H1 (cell line): ENCODE data around the gene CDC40. TPM values are rescaled to one million over a fixed set of nuclear protein-coding genes. Genes with fewer than 3 reads are reported as not detected.
"Not testable (repeated sequence)": the region's sequence is repeated elsewhere in the genome, so short reads cannot be mapped to it uniquely, and the experiment has no call there.

ENCODE experiments used
- CTCF ChIA-PET: fragments of 300-600 bp; sonication (Branson Sonifier 250); formaldehyde crosslinking; loops from one replicate; lab custom pipeline; 2021; ENCODE audit not compliant: partially characterized antibody; lab: Charles Lee
- POLR2A ChIA-PET: fragments of 300-600 bp; sonication (Branson Sonifier 250); formaldehyde crosslinking; loops from one replicate; lab custom pipeline; 2021; ENCODE audit warnings: inconsistent platforms; ENCODE audit not compliant: partially characterized antibody; lab: Charles Lee
- DNase-seq, 2 experiments: peaks; one replicate each; pipeline versions ENCODE4 v3.0.0 to v3.0.0-alpha.2; 2010 to 2022; ENCODE audit warnings: low spot score in 2 of 2, low read depth in 1 of 2, mixed read lengths in 1 of 2
- FAIRE-seq: peaks from 2 replicates; lab custom pipeline; 2011; peaks lifted over from hg19 to GRCh38; lab: Jason Lieb, UNC
- H2AFZ ChIP-seq: 2 replicates; pipeline ENCODE4 v1.8.1; 2012; ENCODE audit warnings: low read length, inconsistent platforms
- H2AK5ac ChIP-seq: 2 replicates; pipeline ENCODE4 v1.6.1; 2013; ENCODE audit warnings: low read depth, low read length
- H2BK120ac ChIP-seq: replicated peaks from 2 replicates; pipeline ENCODE3; 2013; ENCODE audit warnings: low read depth, low read length, inconsistent platforms
- H2BK12ac ChIP-seq: 2 replicates; pipeline ENCODE4 v1.6.1; 2013; ENCODE audit warnings: low read depth, low read length
- H2BK15ac ChIP-seq: 2 replicates; pipeline ENCODE4 v1.6.1; 2013; ENCODE audit warnings: low read length
- H2BK20ac ChIP-seq: 2 replicates; pipeline ENCODE4 v1.6.1; 2013; ENCODE audit warnings: low read length
- H2BK5ac ChIP-seq: 2 replicates; pipeline ENCODE4 v1.6.1; 2013; ENCODE audit warnings: low read depth, low read length
- H3K14ac ChIP-seq: 2 replicates; pipeline ENCODE4 v1.6.1; 2013; ENCODE audit warnings: inconsistent platforms; ENCODE audit not compliant: insufficient read length
- H3K18ac ChIP-seq: 2 replicates; pipeline ENCODE4 v1.6.1; 2013; ENCODE audit warnings: low read length; ENCODE audit errors: extremely low read depth
- H3K23ac ChIP-seq: 2 replicates; pipeline ENCODE4 v1.6.1; 2013; ENCODE audit warnings: inconsistent platforms; ENCODE audit not compliant: insufficient read length
- H3K23me2 ChIP-seq: 2 replicates; pipeline ENCODE4 v1.6.1; 2013; ENCODE audit warnings: low read depth, low read length
- H3K27ac ChIP-seq: 2 replicates; pipeline ENCODE4 v1.6.1; 2011; ENCODE audit warnings: low read depth, low read length, inconsistent platforms
- H3K27me3 ChIP-seq, 4 experiments: replicated peaks in 1 of 4; 1 replicate in 1 of 4; 2 replicates in 3 of 4; pipeline versions ENCODE4 v1.6.1 to v1.8.1; 2011 to 2013; ENCODE audit warnings: low read length in 3 of 4, mild to moderate bottlenecking in 3 of 4, inconsistent platforms in 2 of 4, mixed read lengths in 2 of 4, moderate library complexity in 1 of 4; ENCODE audit not compliant: control insufficient read depth in 3 of 4, insufficient read depth in 3 of 4; ENCODE audit errors: extremely low read depth in 1 of 4
- H3K36me3 ChIP-seq, 4 experiments: 2 replicates each; pipeline versions ENCODE4 v1.6.1 to v1.8.1; 2011 to 2013; ENCODE audit warnings: mild to moderate bottlenecking in 4 of 4, low read length in 3 of 4, moderate library complexity in 2 of 4, control low read depth in 1 of 4, inconsistent platforms in 1 of 4; ENCODE audit not compliant: insufficient read depth in 4 of 4, control insufficient read depth in 2 of 4
- H3K4ac ChIP-seq: replicated peaks from 2 replicates; pipeline ENCODE3; 2013; ENCODE audit warnings: low read length, low read depth, mixed read lengths, inconsistent platforms; ENCODE audit not compliant: insufficient read length
- H3K4me1 ChIP-seq, 4 experiments: replicated peaks in 1 of 4; 1 replicate in 1 of 4; 2 replicates in 3 of 4; pipeline versions ENCODE4 v1.6.1 to v1.8.1; 2011 to 2013; ENCODE audit warnings: low read length in 3 of 4, inconsistent platforms in 2 of 4, mixed read lengths in 1 of 4; ENCODE audit not compliant: insufficient read depth in 4 of 4, control insufficient read depth in 3 of 4
- H3K4me2 ChIP-seq, 2 experiments: 2 replicates each; pipeline versions ENCODE4 v1.6.1 to v1.8.1; 2011 to 2013; ENCODE audit warnings: low read depth in 2 of 2, low read length in 2 of 2, control low read depth in 1 of 2, inconsistent platforms in 1 of 2, mild to moderate bottlenecking in 1 of 2; ENCODE audit not compliant: insufficient read depth in 1 of 2
- H3K4me3 ChIP-seq, 4 experiments: fragments of 200-600, 300-600 bp in 1 of 4; sonication (generic), shearing (Covaris generic), sonication (Bioruptor Twin) in 1 of 4; 2 replicates each; pipeline versions ENCODE4 v1.5.1 to v1.8.1; 2011 to 2016; ENCODE audit warnings: low read length in 4 of 4, low read depth in 3 of 4, control low read depth in 2 of 4, inconsistent platforms in 2 of 4, mild to moderate bottlenecking in 2 of 4, mixed read lengths in 1 of 4, moderate library complexity in 1 of 4; ENCODE audit not compliant: insufficient read depth in 2 of 4; ENCODE audit errors: extremely low read depth in 1 of 4
- H3K56ac ChIP-seq: replicated peaks from 2 replicates; pipeline ENCODE3; 2013; ENCODE audit warnings: low read depth, mild to moderate bottlenecking, mixed read lengths, low read length, inconsistent platforms; ENCODE audit not compliant: insufficient read length
- H3K79me1 ChIP-seq: 2 replicates; pipeline ENCODE4 v1.6.1; 2013; ENCODE audit warnings: low read depth, low read length, control low read depth
- H3K79me2 ChIP-seq, 2 experiments: 2 replicates each; pipeline versions ENCODE4 v1.6.1 to v1.8.1; 2012 to 2013; ENCODE audit warnings: low read length in 2 of 2, mild to moderate bottlenecking in 2 of 2, inconsistent platforms in 1 of 2; ENCODE audit not compliant: insufficient read depth in 2 of 2, control insufficient read depth in 1 of 2
- H3K9ac ChIP-seq, 4 experiments: replicated peaks in 1 of 4; 1 replicate in 1 of 4; 2 replicates in 3 of 4; pipeline versions ENCODE4 v1.6.1 to v1.8.1; 2011 to 2013; ENCODE audit warnings: low read depth in 3 of 4, low read length in 3 of 4, control low read depth in 2 of 4, mild to moderate bottlenecking in 2 of 4, moderate library complexity in 2 of 4, inconsistent platforms in 1 of 4; ENCODE audit errors: extremely low read depth in 1 of 4
- H3K9me3 ChIP-seq, 2 experiments: 2 replicates each; pipeline versions ENCODE4 v1.6.1 to v1.8.1; 2012 to 2013; ENCODE audit warnings: mild to moderate bottlenecking in 2 of 2, moderate library complexity in 2 of 2, control low read depth in 1 of 2, inconsistent platforms in 1 of 2, low read depth in 1 of 2, low read length in 1 of 2, mixed read lengths in 1 of 2; ENCODE audit not compliant: insufficient read depth in 2 of 2
- H4K20me1 ChIP-seq, 2 experiments: replicated peaks in 1 of 2; 2 replicates each; pipeline versions ENCODE3 to v1.8.1; 2011 to 2013; ENCODE audit warnings: inconsistent platforms in 2 of 2, low read length in 2 of 2, mild to moderate bottlenecking in 1 of 2; ENCODE audit not compliant: insufficient read depth in 2 of 2, control insufficient read depth in 1 of 2
- H4K5ac ChIP-seq: 2 replicates; pipeline ENCODE4 v1.6.1; 2013; ENCODE audit warnings: low read length, low read depth, mixed read lengths, inconsistent platforms; ENCODE audit not compliant: insufficient read length
- H4K8ac ChIP-seq: 2 replicates; pipeline ENCODE4 v1.8.0; 2013; ENCODE audit warnings: mild to moderate bottlenecking, moderate library complexity, low read length, inconsistent platforms; ENCODE audit not compliant: insufficient read depth; ENCODE audit errors: extremely low read depth
- H4K91ac ChIP-seq: replicated peaks from 2 replicates; pipeline ENCODE3; 2013; ENCODE audit warnings: low read length, mixed read lengths, inconsistent platforms; ENCODE audit not compliant: insufficient read length
- SP1 ChIP-seq: IDR thresholded peaks from 2 replicates; pipeline ENCODE4 v1.6.1; 2011; ENCODE audit warnings: low read depth, low read length
- WGBS, 2 experiments: shearing (Covaris generic) in 1 of 2; methylation state at CpG; one replicate each; pipeline versions ENCODE4 v1.1.6 to v1.1.7; 2013 to 2015; ENCODE audit warnings: low lambda C conversion rate in 2 of 2, mixed read lengths in 2 of 2, inconsistent platforms in 1 of 2, low coverage in 1 of 2, missing lambda C conversion rate in 1 of 2; ENCODE audit not compliant: insufficient replicate concordance in 2 of 2, insufficient coverage in 1 of 2, insufficient read length in 1 of 2; ENCODE audit errors: extremely low coverage in 1 of 2, missing lambda C conversion rate in 1 of 2; 5-methylcytosine and 5-hydroxymethylcytosine counted together
- polyA plus RNA-seq, 7 experiments: library from polyadenylated mRNA; depleted of rRNA in 3 of 7; stranded (reverse) in 5 of 7; unstranded in 2 of 7; fragments of >200 nt in 5 of 7; fragments of 200-250 nt in 2 of 7; gene quantifications; 1 replicate in 5 of 7; 2 replicates in 1 of 7; 4 replicates in 1 of 7; pipeline versions ENCODE4 v1.2.1 to v1.2.3, GENCODE V29; 2011 to 2013; ENCODE audit warnings: missing spikeins in 2 of 7, mixed read lengths in 2 of 7
- total RNA-seq: library from RNA; stranded (reverse); fragmentation: NEBNext Ultra II Directional; extraction: Animal tissue kit (Norgen Biotek cat#: 25700); gene quantifications from 2 replicates; pipeline ENCODE4 v1.2.1, GENCODE V29; 2021

CDC40 gene
- total and polyA plus RNA-seq, 2 of the 8 experiments (the other 6 are each of a cell fraction or from before 2014, with no cell fraction given), result 7.3 to 27.2 TPM

- no peak for TF ChIP-seq SP1
- TF ChIP-seq, all 59 proteins: peak for 0
Observed at GRCh38 chr6:110233770-110234374, 53.6 kb downstream of the CDC40 start (continued).

DNA sequence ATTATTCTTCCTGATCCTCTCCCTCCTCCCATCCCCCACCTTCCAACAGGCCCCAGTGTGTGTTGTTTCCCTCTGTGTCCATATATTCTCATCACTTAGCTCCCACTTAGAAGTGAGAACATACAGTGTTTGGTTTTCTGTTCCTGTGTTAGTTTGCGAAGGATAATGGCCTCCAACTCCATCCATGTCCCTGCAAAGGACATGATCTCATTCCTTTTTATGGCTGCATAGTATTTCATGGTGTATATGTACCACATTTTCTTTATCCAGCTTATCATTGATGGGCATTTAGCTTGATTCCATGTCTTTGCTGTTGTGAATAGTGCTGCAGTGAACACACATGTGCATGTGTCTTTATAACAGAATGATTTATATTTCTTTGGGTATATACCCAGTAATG lies 55.8 kb downstream of the CDC40 start:
- H2BK20ac ChIP-seq, H3K4me1 ChIP-seq, H3K4me3 ChIP-seq, H3K36me3 ChIP-seq, H3K79me1 ChIP-seq, H2BK5ac ChIP-seq, FAIRE-seq, H2BK12ac ChIP-seq, H3K23ac ChIP-seq, H3K4me2 ChIP-seq, DNase-seq, H4K20me1 ChIP-seq, H3K9me3 ChIP-seq, H3K18ac ChIP-seq, H3K14ac ChIP-seq, H4K91ac ChIP-seq, H3K27ac ChIP-seq, H2AFZ ChIP-seq, H2BK15ac ChIP-seq, H3K79me2 ChIP-seq, H3K56ac ChIP-seq, H4K8ac ChIP-seq, H2BK120ac ChIP-seq, H4K5ac ChIP-seq, H3K4ac ChIP-seq, H3K27me3 ChIP-seq, POLR2A ChIA-PET, H2AK5ac ChIP-seq, H3K23me2 ChIP-seq, H3K9ac ChIP-seq: not testable (repeated sequence)
- 100% methylated on average over 1 of the region's 1 CpG; no CpG with 5 or more reads in 1 of the 2 experiments for WGBS, 2 experiments
- CTCF ChIA-PET, result interaction anchor here (0.7 kb wide), 1 partner anchor 43 kb away, joined by 3 read pairs; no protein-coding TSS in a partner anchor
